HG02870 (cell line): ENCODE data around the gene CYP4F2.
"Not testable (repeated sequence)": the region's sequence is repeated elsewhere in the genome, so short reads cannot be mapped to it uniquely, and the experiment has no call there.

Experiments
- ATAC-seq: cut with Tn5 transposase; IDR thresholded peaks from one replicate; pipeline ENCODE4 v1.9.1; 2021; ENCODE audit warnings: mild to moderate bottlenecking, moderate library complexity; ENCODE audit not compliant: unreplicated experiment

The CYP4F2 gene

GRCh38 chr19:15860522-15860921 is 37.4 kb downstream of the CYP4F2 start:
- no peak for ATAC-seq

- ATAC-seq, result no peak
Measured at GRCh38 chr19:15859187-15859586, 38.7 kb downstream of the CYP4F2 start.

DNA sequence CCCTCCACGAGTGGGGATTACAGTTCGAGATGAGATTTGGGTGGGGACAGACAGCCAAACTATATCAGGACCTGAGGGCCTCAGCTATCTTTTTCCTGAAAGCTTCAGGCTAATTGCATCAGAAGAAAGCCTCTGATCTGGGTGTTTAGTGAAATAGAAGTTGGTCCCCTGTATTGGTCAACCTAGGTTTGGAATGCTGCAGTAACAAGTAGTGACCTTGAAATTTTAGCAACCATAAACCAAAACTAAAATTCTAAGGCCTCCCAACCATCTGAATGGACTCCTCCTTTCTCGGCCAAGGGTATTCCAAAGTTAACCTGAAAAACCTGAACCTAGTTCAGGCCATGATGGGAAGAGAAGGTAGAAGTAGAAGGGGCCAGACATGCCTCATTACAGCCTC is 47.5 kb downstream of the CYP4F2 start:
- no peak for ATAC-seq

DNA sequence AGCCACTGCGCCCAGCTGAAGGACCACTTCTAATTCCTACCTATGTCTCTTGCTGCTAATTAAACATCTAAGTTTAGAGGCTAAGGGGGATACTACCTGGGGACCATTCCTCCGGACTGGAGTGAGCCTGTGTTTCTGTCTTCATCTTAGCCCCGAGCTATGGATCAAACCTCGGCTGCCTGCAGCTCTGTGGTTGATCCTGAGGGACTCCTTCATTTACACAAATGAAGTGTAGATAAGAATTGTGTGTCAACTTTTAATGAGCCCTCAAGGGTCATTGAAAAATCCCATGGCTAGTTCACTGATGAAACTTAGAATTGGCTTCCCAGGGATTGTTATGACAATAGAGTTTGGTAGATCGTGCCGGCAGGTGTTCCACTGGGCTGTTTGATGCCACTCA is 51.0 kb downstream of the CYP4F2 start:
- no peak for ATAC-seq

- ATAC-seq, result not testable (repeated sequence)
Measured at GRCh38 chr19:15843894-15844222, 54.0 kb downstream of the CYP4F2 start.

- no peak for ATAC-seq
Measured at GRCh38 chr19:15843203-15843893, 54.5 kb downstream of the CYP4F2 start.

DNA sequence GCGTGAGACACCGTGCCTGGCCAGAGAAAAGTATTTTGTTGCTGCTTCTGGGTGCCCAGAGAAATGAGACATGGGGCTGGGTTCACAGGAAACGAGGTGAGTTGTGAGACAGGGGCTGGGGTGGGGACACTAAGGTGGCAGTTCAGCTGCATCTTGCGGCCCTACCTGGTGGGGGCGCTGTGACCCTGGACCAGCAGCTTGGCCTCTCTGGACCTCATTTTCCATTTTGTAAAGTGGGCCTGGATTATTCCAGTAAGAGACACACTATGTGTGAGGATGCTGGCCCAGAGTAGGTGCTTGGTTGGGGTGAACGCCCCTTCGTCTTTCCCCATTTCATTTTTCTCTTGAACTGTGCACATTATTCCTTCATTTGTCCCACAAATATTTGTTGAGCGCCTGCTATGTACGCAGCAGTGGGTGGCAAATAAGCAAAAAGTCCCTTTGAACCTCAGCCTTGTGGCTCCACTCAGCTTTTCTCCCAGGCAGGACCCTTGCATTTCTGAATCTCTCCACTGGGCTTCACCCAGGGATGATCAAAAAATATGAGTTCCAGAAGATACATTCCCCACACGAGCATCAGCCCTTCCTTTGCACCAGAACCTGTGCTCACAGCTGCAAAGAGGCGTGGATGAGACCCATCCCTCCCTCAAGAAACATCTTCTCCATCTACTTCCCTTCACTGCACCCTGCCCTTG is 55.9 kb downstream of the CYP4F2 start:
- ATAC-seq, result no peak

DNA sequence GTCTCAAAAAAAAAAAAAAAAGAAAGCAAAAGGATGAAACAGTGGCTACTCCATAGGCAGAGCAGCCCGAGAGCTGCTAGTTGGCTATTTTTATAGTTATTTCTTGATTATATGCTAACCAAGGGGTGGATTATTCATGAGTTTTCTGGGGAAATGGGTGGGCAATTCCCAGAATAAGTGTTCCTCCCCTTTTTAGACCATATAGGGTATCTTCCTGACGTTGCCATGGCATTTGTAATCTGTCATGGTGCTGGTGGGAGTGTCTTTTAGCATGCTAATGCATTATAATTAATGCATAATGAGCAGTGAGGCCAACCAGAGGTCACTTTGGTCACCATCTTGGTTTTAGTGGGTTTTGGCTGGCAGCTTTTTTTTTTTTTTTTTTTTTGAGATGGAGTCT is 57.0 kb downstream of the CYP4F2 start:
- no peak for ATAC-seq

GRCh38 chr19:15839888-15840287 is 58.0 kb downstream of the CYP4F2 start:
- not testable (repeated sequence) for ATAC-seq

- no peak for ATAC-seq
Measured at GRCh38 chr19:15838351-15838750, 59.5 kb downstream of the CYP4F2 start.

DNA sequence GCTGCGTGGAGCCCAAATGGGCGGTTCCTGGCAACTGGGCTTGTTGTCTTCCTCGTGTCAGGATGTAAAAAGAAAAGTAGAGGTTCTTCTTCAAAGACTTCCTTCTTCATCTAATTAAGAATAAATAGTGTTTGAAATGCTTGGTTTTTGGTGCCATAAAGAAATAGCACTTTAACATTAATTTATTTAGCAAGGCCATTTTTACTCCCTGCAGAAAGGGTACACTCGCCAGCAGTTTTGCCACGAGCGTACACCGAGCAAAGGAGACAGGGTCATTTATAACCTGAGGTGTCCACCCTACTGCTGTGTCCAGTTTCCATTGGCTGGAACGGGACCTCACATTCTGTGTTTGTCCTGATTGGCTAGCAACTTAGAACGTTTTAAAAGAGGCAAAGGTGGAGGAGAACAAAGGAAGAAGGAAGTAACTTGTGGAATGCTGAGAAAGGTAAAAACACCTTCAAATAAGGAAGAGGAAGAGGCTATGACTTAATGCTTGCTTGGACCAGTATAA is 60.6 kb downstream of the CYP4F2 start:
- ATAC-seq, result no peak

GRCh38 chr19:15836330-15837220 is 61.3 kb downstream of the CYP4F2 start:
- peak; percentile 97 for ATAC-seq

GRCh38 chr19:15835565-15836329 is 62.1 kb downstream of the CYP4F2 start:
- ATAC-seq, result not testable (repeated sequence)

GRCh38 chr19:15834232-15834631 is 63.6 kb downstream of the CYP4F2 start:
- not testable (repeated sequence) for ATAC-seq

- no peak for ATAC-seq
Measured at GRCh38 chr19:15831626-15832025, 66.2 kb downstream of the CYP4F2 start.

DNA sequence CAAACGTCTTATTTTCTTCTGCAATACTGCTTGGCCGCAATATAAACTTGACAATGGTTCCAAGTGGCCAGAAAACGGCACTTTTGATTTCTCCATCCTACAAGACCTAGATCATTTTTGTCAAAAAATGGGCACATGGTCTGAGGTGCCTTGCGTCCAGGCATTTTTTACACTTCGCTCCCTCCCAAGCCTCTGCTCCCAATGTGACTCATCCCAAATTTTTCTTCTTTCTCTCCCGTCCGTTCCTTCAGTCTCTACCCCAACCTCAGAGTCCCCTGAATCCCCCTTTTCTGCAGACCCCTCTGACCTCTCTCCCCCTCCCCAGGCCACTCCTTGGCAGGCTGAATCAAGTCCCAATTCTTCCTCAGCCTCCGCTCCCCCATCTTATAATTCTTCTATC is 68.1 kb downstream of the CYP4F2 start:
- ATAC-seq, result no peak

DNA sequence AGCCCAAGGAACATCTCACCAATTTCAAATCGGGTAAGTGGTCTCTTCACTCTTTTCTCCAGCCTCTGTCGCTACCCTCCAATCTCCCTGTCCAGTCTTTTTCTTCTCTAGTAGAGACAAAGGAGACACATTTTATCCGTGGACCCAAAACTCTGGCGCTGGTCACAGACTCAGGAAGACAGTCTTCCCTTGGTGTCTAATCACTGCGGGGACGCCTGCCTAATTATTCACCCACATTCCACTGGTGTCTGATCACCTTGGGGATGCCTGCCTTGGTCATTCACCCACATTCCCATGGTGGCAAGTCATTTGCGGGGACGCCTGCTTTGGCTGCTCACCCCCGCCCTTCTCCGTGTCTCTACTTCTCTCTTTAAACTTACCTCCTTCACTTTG is 68.6 kb downstream of the CYP4F2 start:
- ATAC-seq, result no peak

DNA sequence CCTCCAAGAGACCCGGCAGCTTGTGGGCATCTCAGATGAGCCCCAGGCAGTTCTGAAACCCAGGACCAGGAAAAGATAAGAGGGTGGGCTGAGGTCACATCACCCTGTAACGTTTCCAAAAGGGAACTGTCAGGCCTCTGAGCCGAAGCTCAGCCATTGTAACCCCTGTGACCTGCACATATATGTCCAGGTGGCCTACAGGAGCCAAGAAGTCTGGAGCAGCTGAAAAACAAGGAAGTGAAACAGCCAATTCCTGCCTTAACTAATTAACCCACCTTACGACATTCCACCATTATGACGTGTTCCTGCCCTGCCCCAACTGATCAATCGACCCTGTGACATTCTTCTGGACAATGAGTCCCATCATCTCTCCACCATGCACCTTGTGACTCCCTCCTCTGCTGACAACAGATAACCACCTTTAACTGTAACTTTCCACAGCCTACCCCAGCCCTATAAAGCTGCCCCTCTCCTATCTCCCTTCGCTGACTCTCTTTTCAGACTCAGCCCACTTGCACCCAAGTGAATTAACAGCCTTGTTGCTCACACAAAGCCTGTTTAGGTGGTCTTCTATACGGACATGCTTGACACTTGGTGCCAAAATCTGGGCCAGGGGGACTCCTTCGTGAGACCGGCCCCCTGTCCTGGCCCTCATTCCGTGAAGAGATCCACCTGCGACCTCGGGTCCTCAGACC is 69.1 kb downstream of the CYP4F2 start:
- not testable (repeated sequence) for ATAC-seq

- no peak for ATAC-seq
Measured at GRCh38 chr19:15828121-15828610, 69.7 kb downstream of the CYP4F2 start.
